ENCODE measurements around the gene INPP5A.
"Not testable (repeated sequence)": the region's sequence is repeated elsewhere in the genome, so short reads cannot be mapped to it uniquely, and the experiment has no call there.

The INPP5A gene

GRCh38 chr10:132599023-132599618 lies 61.5 kb downstream of the INPP5A start:
- Histone ChIP-seq H3K4me1 (ENCODE audit: control insufficient read depth in 1 of 2, insufficient read depth in 2 of 2, low read length in 2 of 2) (peaks cover 25 to 29% of the 10 kb centered on the region in 2 donors), H3K9ac (ENCODE audit: low read depth in 1 of 2, low read length in 2 of 2) (peak overlapping the region in 1 of 2 donors; percentile 13)
- not testable (repeated sequence) for H3K27me3 ChIP-seq (ENCODE audit: control insufficient read depth in 1 of 2, insufficient read depth in 2 of 2, low read length in 2 of 2); H3K9me3 ChIP-seq (ENCODE audit: control insufficient read depth in 1 of 2, low read length in 2 of 2); H3K27ac ChIP-seq (ENCODE audit: low read depth, low read length); H3K36me3 ChIP-seq (ENCODE audit: control insufficient read depth in 1 of 2, insufficient read depth in 2 of 2, low read length in 2 of 2); H3K4me3 ChIP-seq (ENCODE audit: low read depth in 1 of 2, low read length in 2 of 2)

DNA sequence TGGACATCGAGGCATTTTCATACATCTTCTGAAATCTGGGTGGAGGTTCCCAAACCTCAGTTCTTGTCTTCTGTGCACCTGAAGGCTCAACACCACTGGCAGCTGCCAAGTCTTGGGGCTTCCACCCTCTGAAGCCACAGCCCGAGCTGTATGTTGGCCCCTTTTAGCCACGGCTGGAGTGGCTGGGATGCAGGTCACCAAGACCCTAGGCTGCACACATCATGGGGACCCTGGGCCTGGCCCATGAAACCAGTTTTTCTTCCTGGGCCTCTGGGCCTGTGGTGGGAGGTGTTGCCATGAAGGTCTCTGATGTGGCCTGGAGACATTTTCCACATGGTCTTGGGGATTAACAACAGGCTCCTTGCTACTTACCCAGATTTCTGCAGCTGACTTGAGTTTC lies 62.1 kb downstream of the INPP5A start:
- peaks cover 18 to 23% of the 10 kb centered on the region in 2 donors for H3K4me1 ChIP-seq (ENCODE audit: control insufficient read depth in 1 of 2, insufficient read depth in 2 of 2, low read length in 2 of 2)
- no peak overlapping the region for H3K4me3 ChIP-seq (ENCODE audit: low read depth in 1 of 2, low read length in 2 of 2)
- peaks cover 4 to 12% of the 10 kb centered on the region in 2 donors for H3K9me3 ChIP-seq (ENCODE audit: control insufficient read depth in 1 of 2, low read length in 2 of 2)
- no peak overlapping the region for H3K27ac ChIP-seq (ENCODE audit: low read depth, low read length)
- H3K27me3 ChIP-seq (ENCODE audit: control insufficient read depth in 1 of 2, insufficient read depth in 2 of 2, low read length in 2 of 2): no peaks in the 10 kb centered on the region
- no peak overlapping the region for H3K9ac ChIP-seq (ENCODE audit: low read depth in 1 of 2, low read length in 2 of 2)
- no peaks in the 10 kb centered on the region for H3K36me3 ChIP-seq (ENCODE audit: control insufficient read depth in 1 of 2, insufficient read depth in 2 of 2, low read length in 2 of 2)

DNA sequence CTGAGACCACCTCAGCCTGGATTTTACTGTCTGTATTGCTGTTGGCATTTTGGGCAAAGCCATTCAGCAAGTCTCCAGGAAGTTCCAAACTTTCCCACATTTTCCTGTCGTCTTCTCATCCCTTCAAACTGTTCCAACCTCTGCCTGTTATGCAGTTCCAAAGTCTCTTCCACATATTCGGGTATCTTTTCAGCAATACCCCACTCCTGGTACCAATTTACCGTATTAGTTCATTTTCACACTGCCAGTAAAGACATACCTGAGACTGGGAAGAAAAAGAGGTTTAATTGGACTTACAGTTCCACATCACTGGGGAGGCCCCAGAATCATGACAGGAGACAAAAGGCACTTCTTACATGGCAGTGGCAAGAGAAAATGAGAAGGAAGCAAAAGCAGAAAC lies 62.8 kb downstream of the INPP5A start:
- Histone ChIP-seq H3K27ac (ENCODE audit: low read depth, low read length) (no peak overlapping the region), H3K36me3 (ENCODE audit: control insufficient read depth in 1 of 2, insufficient read depth in 2 of 2, low read length in 2 of 2) (no peaks in the 10 kb centered on the region), H3K4me3 (ENCODE audit: low read depth in 1 of 2, low read length in 2 of 2) (no peak overlapping the region), H3K9ac (ENCODE audit: low read depth in 1 of 2, low read length in 2 of 2) (no peak overlapping the region), H3K4me1 (ENCODE audit: control insufficient read depth in 1 of 2, insufficient read depth in 2 of 2, low read length in 2 of 2) (peaks cover 18 to 23% of the 10 kb centered on the region in 2 donors), H3K27me3 (ENCODE audit: control insufficient read depth in 1 of 2, insufficient read depth in 2 of 2, low read length in 2 of 2) (no peaks in the 10 kb centered on the region), H3K9me3 (ENCODE audit: control insufficient read depth in 1 of 2, low read length in 2 of 2) (peaks cover 4 to 12% of the 10 kb centered on the region in 2 donors)

- H3K27ac ChIP-seq (ENCODE audit: low read depth, low read length): no peak overlapping the region
- no peak overlapping the region for H3K4me3 ChIP-seq (ENCODE audit: low read depth in 1 of 2, low read length in 2 of 2)
- no peaks in the 10 kb centered on the region for H3K27me3 ChIP-seq (ENCODE audit: control insufficient read depth in 1 of 2, insufficient read depth in 2 of 2, low read length in 2 of 2)
- no peak overlapping the region for H3K9ac ChIP-seq (ENCODE audit: low read depth in 1 of 2, low read length in 2 of 2)
- H3K4me1 ChIP-seq (ENCODE audit: control insufficient read depth in 1 of 2, insufficient read depth in 2 of 2, low read length in 2 of 2): peaks cover 23 to 27% of the 10 kb centered on the region in 2 donors
- H3K36me3 ChIP-seq (ENCODE audit: control insufficient read depth in 1 of 2, insufficient read depth in 2 of 2, low read length in 2 of 2): no peaks in the 10 kb centered on the region
- H3K9me3 ChIP-seq (ENCODE audit: control insufficient read depth in 1 of 2, low read length in 2 of 2): peaks cover 4 to 12% of the 10 kb centered on the region in 2 donors
These were observed 64.0 kb downstream of the INPP5A start for GRCh38 chr10:132601567-132601966.

DNA sequence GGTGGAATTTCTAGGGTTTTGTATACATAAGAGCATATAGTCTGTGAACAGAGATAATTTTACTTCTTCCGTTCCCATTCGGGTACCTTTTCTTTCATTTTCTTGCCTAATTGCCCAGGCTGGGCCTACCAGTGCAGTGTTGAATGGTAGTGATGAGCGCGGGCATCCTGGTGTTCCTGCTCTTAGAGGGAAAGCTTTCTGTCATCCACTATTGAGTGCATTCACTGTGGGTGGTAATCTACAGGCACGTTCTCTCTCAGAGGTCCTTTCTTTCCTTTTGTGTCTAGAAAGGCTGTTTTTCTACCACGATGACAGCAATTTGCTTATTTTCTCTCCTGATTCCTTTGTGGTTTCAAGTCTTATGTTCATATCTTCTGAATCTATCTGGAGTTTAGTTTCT lies 65.0 kb downstream of the INPP5A start:
- Histone ChIP-seq H3K27ac (ENCODE audit: low read depth, low read length) (no peak overlapping the region), H3K9ac (ENCODE audit: low read depth in 1 of 2, low read length in 2 of 2) (no peak overlapping the region), H3K36me3 (ENCODE audit: control insufficient read depth in 1 of 2, insufficient read depth in 2 of 2, low read length in 2 of 2) (no peaks in the 10 kb centered on the region), H3K9me3 (ENCODE audit: control insufficient read depth in 1 of 2, low read length in 2 of 2) (peaks cover 4 to 12% of the 10 kb centered on the region in 2 donors), H3K4me3 (ENCODE audit: low read depth in 1 of 2, low read length in 2 of 2) (no peak overlapping the region), H3K4me1 (ENCODE audit: control insufficient read depth in 1 of 2, insufficient read depth in 2 of 2, low read length in 2 of 2) (peaks cover 19 to 21% of the 10 kb centered on the region in 2 donors), H3K27me3 (ENCODE audit: control insufficient read depth in 1 of 2, insufficient read depth in 2 of 2, low read length in 2 of 2) (no peaks in the 10 kb centered on the region)

GRCh38 chr10:132603851-132604533 lies 66.4 kb downstream of the INPP5A start:
- Histone ChIP-seq H3K4me1 (ENCODE audit: control insufficient read depth in 1 of 2, insufficient read depth in 2 of 2, low read length in 2 of 2) (peaks cover 9 to 13% of the 10 kb centered on the region in 2 donors), H3K4me3 (ENCODE audit: low read depth in 1 of 2, low read length in 2 of 2) (no peak overlapping the region), H3K9ac (ENCODE audit: low read depth in 1 of 2, low read length in 2 of 2) (no peak overlapping the region), H3K36me3 (ENCODE audit: control insufficient read depth in 1 of 2, insufficient read depth in 2 of 2, low read length in 2 of 2) (peaks cover 0 to 3% of the 10 kb centered on the region in 2 donors), H3K27ac (ENCODE audit: low read depth, low read length) (no peak overlapping the region), H3K9me3 (ENCODE audit: control insufficient read depth in 1 of 2, low read length in 2 of 2) (peaks cover 4 to 12% of the 10 kb centered on the region in 2 donors), H3K27me3 (ENCODE audit: control insufficient read depth in 1 of 2, insufficient read depth in 2 of 2, low read length in 2 of 2) (no peaks in the 10 kb centered on the region)

- peaks cover 0 to 3% of the 10 kb centered on the region in 2 donors for H3K36me3 ChIP-seq (ENCODE audit: control insufficient read depth in 1 of 2, insufficient read depth in 2 of 2, low read length in 2 of 2)
These were observed 67.1 kb downstream of the INPP5A start for GRCh38 chr10:132604686-132605085.

DNA sequence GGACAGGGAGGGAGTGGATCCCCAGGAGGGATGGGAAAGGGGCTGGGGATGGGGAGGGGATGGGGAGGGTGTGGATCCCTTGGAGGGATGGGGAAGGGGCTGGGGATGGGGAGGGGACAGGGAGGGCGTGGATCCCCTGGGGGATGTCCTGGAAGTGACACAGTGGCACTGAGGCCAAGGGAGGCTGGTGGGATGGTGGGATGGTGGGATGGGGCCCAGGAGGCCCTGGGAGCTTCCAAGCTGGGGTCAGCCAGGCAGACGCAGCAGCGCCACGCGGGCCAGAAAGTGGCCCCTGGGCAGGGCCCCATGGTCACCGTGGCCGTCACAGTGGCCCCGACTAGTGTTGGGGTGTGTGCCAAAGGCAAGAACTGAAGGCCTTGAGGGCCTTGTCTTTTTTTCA lies 67.8 kb downstream of the INPP5A start:
- Histone ChIP-seq H3K4me3 (ENCODE audit: low read depth in 1 of 2, low read length in 2 of 2) (no peak overlapping the region), H3K36me3 (ENCODE audit: control insufficient read depth in 1 of 2, insufficient read depth in 2 of 2, low read length in 2 of 2) (peaks cover 0 to 3% of the 10 kb centered on the region in 2 donors), H3K4me1 (ENCODE audit: control insufficient read depth in 1 of 2, insufficient read depth in 2 of 2, low read length in 2 of 2) (peaks cover 9 to 13% of the 10 kb centered on the region in 2 donors), H3K27me3 (ENCODE audit: control insufficient read depth in 1 of 2, insufficient read depth in 2 of 2, low read length in 2 of 2) (no peaks in the 10 kb centered on the region), H3K27ac (ENCODE audit: low read depth, low read length) (no peak overlapping the region), H3K9me3 (ENCODE audit: control insufficient read depth in 1 of 2, low read length in 2 of 2) (peaks cover 4 to 8% of the 10 kb centered on the region in 2 donors), H3K9ac (ENCODE audit: low read depth in 1 of 2, low read length in 2 of 2) (no peak overlapping the region)

More at GRCh38 chr10:132604686-132605085, 67.1 kb downstream of the INPP5A start:
- H3K27me3 ChIP-seq (ENCODE audit: control insufficient read depth in 1 of 2, insufficient read depth in 2 of 2, low read length in 2 of 2): no peaks in the 10 kb centered on the region
- peaks cover 9 to 13% of the 10 kb centered on the region in 2 donors for H3K4me1 ChIP-seq (ENCODE audit: control insufficient read depth in 1 of 2, insufficient read depth in 2 of 2, low read length in 2 of 2)
- H3K9me3 ChIP-seq (ENCODE audit: control insufficient read depth in 1 of 2, low read length in 2 of 2): peaks cover 4 to 12% of the 10 kb centered on the region in 2 donors
- H3K4me3 ChIP-seq (ENCODE audit: low read depth in 1 of 2, low read length in 2 of 2): no peak overlapping the region
- no peak overlapping the region for H3K27ac ChIP-seq (ENCODE audit: low read depth, low read length)
- H3K9ac ChIP-seq (ENCODE audit: low read depth in 1 of 2, low read length in 2 of 2): no peak overlapping the region

DNA sequence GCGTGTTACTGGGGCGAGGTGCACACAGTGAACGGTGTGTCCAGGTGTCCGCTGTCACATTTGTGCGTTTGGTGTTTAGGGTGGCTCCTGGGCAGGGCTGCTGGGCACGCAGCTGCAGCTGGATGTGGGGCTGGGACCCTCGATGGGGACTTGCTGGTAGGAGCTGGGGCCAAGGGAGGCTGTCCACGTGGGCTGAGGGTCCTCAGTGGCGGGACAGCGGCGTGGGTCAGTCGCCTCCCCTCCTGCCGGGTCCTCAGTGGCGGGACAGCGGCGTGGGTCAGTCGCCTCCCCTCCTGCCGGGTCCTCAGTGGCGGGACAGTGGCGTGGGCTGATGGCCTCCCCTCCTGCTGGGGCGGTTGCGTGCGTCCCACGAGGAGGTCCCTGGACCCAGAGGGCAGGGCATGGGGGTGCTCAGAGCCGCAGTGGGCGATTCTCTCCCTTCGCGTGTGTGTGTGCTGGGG lies 68.5 kb downstream of the INPP5A start:
- Histone ChIP-seq H3K36me3 (ENCODE audit: control insufficient read depth in 1 of 2, insufficient read depth in 2 of 2, low read length in 2 of 2) (peaks cover 0 to 3% of the 10 kb centered on the region in 2 donors), H3K27me3 (ENCODE audit: control insufficient read depth in 1 of 2, insufficient read depth in 2 of 2, low read length in 2 of 2) (no peaks in the 10 kb centered on the region), H3K4me3 (ENCODE audit: low read depth in 1 of 2, low read length in 2 of 2) (no peak overlapping the region), H3K27ac (ENCODE audit: low read depth, low read length) (no peak overlapping the region), H3K9ac (ENCODE audit: low read depth in 1 of 2, low read length in 2 of 2) (no peak overlapping the region), H3K9me3 (ENCODE audit: control insufficient read depth in 1 of 2, low read length in 2 of 2) (peaks cover 4% of the 10 kb centered on the region in 2 donors), H3K4me1 (ENCODE audit: control insufficient read depth in 1 of 2, insufficient read depth in 2 of 2, low read length in 2 of 2) (peaks cover 9 to 13% of the 10 kb centered on the region in 2 donors)

DNA sequence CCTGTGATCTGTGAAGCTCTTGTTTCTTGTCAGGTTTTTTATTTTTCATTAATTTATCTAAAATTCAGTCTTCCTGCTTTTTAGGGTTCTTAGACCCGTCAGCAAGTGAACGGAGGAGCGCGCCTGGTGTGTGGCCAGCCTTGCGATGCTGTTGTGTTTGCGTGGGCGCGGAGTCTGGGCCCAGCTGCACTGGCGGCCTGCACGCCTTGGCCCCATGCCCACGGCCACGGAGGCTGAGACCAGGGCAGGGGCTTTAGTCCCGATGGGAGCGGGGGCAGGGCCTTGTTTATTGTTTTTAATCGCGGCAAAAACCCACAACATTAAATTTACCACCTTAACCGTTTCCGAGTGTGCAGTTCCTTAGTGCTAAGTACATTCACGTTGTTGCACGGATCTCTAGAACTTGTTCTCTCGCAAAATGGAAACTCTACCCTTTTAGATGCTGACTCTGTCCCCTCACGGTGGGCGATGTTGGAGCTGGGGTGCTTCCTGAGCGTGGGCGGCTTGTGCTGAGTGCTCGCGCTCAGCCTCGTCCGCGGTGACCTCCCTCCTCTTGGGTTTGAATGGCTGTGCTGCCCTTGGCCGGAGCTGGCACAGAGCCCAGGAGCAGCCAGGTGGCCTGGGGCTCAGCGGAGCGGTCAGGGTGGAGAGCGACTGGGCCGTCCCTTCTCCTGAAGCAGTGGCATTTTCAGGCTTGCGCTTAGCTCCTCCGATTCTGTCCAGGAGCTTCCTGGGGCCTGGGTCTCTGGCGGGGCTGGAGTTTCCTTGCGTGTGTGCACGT lies 69.1 kb downstream of the INPP5A start:
- peaks cover 4% of the 10 kb centered on the region in 2 donors for H3K9me3 ChIP-seq (ENCODE audit: control insufficient read depth in 1 of 2, low read length in 2 of 2)
- H3K27me3 ChIP-seq (ENCODE audit: control insufficient read depth in 1 of 2, insufficient read depth in 2 of 2, low read length in 2 of 2): no peaks in the 10 kb centered on the region
- H3K36me3 ChIP-seq (ENCODE audit: control insufficient read depth in 1 of 2, insufficient read depth in 2 of 2, low read length in 2 of 2): peaks cover 0 to 3% of the 10 kb centered on the region in 2 donors
- peaks cover 9 to 13% of the 10 kb centered on the region in 2 donors for H3K4me1 ChIP-seq (ENCODE audit: control insufficient read depth in 1 of 2, insufficient read depth in 2 of 2, low read length in 2 of 2)
- no peak overlapping the region for H3K27ac ChIP-seq (ENCODE audit: low read depth, low read length)
- no peak overlapping the region for H3K4me3 ChIP-seq (ENCODE audit: low read depth in 1 of 2, low read length in 2 of 2)
- H3K9ac ChIP-seq (ENCODE audit: low read depth in 1 of 2, low read length in 2 of 2): no peak overlapping the region

All from duodenal mucosa (tissue), 2 donors.